Tibial artery (tissue), 4 donors: Measurements from ENCODE around the gene SDK2.

Experiments used
- DNase-seq, 2 donors: peaks; one replicate each; pipeline ENCODE4 v3.0.0-alpha.2; 2019
- H3K27ac ChIP-seq, 2 donors: fragments of 200-600 bp; sonication (generic) in 1 of 2; 1 replicate in 1 of 2; 2 replicates in 1 of 2; pipeline ENCODE4 v1.5.1; 2018 to 2019; ENCODE audit warnings: mild to moderate bottlenecking in 1 of 2
- H3K27me3 ChIP-seq, 2 donors: fragments of 200-600 bp; sonication (generic) in 1 of 2; one replicate each; pipeline versions ENCODE4 v1.5.1 to v1.6.0; 2016 to 2019
- H3K36me3 ChIP-seq, 3 donors: fragments of 200-600 bp; sonication (generic) in 2 of 3; one replicate each; pipeline ENCODE4 v1.5.1; 2016 to 2019; ENCODE audit warnings: mild to moderate bottlenecking in 2 of 3
- H3K4me1 ChIP-seq, 4 donors: fragments of 200-600 bp; sonication (generic) in 2 of 4; 1 replicate in 3 of 4; 2 replicates in 1 of 4; pipeline ENCODE4 v1.5.1; 2016 to 2019
- H3K4me3 ChIP-seq, 2 donors: fragments of 200-600 bp; sonication (generic) in 1 of 2; 1 replicate in 1 of 2; 2 replicates in 1 of 2; pipeline ENCODE4 v1.5.1; 2018 to 2019; ENCODE audit warnings: mild to moderate bottlenecking in 2 of 2
- H3K9me3 ChIP-seq, 3 donors: fragments of 200-600 bp; sonication (generic) in 1 of 3; one replicate each; pipeline ENCODE4 v1.5.1; 2016 to 2019
- intact Hi-C: fragments of 100-400 bp; cut with DNase I; formaldehyde crosslinking; loops from one replicate; pipeline ENCODE4 v1.15.0; 2023; ENCODE audit warnings: low total_unique reads
- TF ChIP-seq, protein P1 (sequence below), 2 experiments: fragments of 200-600 bp in 1 of 2; fragments of 450-650 bp in 1 of 2; IDR thresholded peaks; one replicate each; pipeline ENCODE4 v1.5.1; 2017 to 2019; ENCODE audit warnings: antibody characterized with exemption in 2 of 2, mild to moderate bottlenecking in 1 of 2, moderate library complexity in 1 of 2

Gene SDK2

GRCh38 chr17:73553311-73553710 is 90.9 kb downstream of the SDK2 start:
- H3K4me3 ChIP-seq, result no peak overlapping the region
- DNase-seq, result no peak
- intact Hi-C loops, result no loop called here
- H3K27ac ChIP-seq, result no peak overlapping the region
- H3K36me3 ChIP-seq, result no peaks in the 10 kb centered on the region
- H3K9me3 ChIP-seq, result no peaks in the 10 kb centered on the region
- H3K4me1 ChIP-seq, result no peaks in the 10 kb centered on the region
- peaks cover 0 to 45% of the 10 kb centered on the region in 2 donors for H3K27me3 ChIP-seq
- TF ChIP-seq, protein P1, sequence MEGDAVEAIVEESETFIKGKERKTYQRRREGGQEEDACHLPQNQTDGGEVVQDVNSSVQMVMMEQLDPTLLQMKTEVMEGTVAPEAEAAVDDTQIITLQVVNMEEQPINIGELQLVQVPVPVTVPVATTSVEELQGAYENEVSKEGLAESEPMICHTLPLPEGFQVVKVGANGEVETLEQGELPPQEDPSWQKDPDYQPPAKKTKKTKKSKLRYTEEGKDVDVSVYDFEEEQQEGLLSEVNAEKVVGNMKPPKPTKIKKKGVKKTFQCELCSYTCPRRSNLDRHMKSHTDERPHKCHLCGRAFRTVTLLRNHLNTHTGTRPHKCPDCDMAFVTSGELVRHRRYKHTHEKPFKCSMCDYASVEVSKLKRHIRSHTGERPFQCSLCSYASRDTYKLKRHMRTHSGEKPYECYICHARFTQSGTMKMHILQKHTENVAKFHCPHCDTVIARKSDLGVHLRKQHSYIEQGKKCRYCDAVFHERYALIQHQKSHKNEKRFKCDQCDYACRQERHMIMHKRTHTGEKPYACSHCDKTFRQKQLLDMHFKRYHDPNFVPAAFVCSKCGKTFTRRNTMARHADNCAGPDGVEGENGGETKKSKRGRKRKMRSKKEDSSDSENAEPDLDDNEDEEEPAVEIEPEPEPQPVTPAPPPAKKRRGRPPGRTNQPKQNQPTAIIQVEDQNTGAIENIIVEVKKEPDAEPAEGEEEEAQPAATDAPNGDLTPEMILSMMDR (IDR thresholded peaks at IDR 0.05), result no peak

- Histone ChIP-seq H3K4me1 (no peaks in the 10 kb centered on the region), H3K9me3 (no peaks in the 10 kb centered on the region), H3K4me3 (no peak overlapping the region), H3K27me3 (peaks cover 0 to 45% of the 10 kb centered on the region in 2 donors), H3K27ac (no peak overlapping the region), H3K36me3 (no peaks in the 10 kb centered on the region)
- intact Hi-C loops, result no loop called here
- TF ChIP-seq, protein P1 (IDR thresholded peaks at IDR 0.05), result no peak
- no peak for DNase-seq
These were observed 91.8 kb downstream of the SDK2 start for GRCh38 chr17:73552300-73553048.

DNA sequence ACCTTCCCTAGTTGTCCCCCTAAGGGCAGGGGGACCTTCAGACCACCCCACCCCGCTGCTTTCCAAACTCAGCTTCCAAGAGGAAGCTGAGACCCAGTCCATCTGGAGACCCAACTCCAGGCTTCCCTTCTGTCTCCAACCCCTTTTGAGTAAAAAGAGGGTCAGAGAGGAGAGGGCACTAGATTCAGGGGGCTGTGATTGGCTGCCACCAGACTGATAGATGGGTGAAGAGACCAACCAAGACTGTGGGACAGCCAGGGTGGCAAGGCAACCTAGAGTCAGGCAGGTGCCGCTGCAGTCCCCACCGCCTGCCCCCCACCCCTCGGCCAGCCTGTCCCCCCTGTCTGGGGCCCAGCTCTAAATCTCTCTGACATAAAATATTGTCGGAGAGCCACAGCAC is 92.5 kb downstream of the SDK2 start:
- H3K27ac ChIP-seq, result no peak overlapping the region
- H3K4me1 ChIP-seq, result no peaks in the 10 kb centered on the region
- TF ChIP-seq, protein P1 (IDR thresholded peaks at IDR 0.05), result no peak
- DNase-seq, result no peak
- H3K27me3 ChIP-seq, result peaks cover 0 to 45% of the 10 kb centered on the region in 2 donors
- no peaks in the 10 kb centered on the region for H3K36me3 ChIP-seq
- H3K9me3 ChIP-seq, result no peaks in the 10 kb centered on the region
- peak overlapping the region in 1 of 2 donors; percentile 16 for H3K4me3 ChIP-seq
- intact Hi-C loops, result no loop called here

GRCh38 chr17:73551144-73551543 is 93.1 kb downstream of the SDK2 start:
- Histone ChIP-seq H3K4me3 (no peak overlapping the region), H3K27ac (no peak overlapping the region), H3K9me3 (no peaks in the 10 kb centered on the region), H3K27me3 (peaks cover 0 to 45% of the 10 kb centered on the region in 2 donors), H3K4me1 (no peaks in the 10 kb centered on the region), H3K36me3 (no peaks in the 10 kb centered on the region)
- no peak for DNase-seq
- intact Hi-C loops, result no loop called here
- TF ChIP-seq, protein P1 (IDR thresholded peaks at IDR 0.05), result no peak

- no peak for DNase-seq
- Histone ChIP-seq H3K4me1 (no peaks in the 10 kb centered on the region), H3K27ac (no peak overlapping the region), H3K9me3 (no peaks in the 10 kb centered on the region), H3K4me3 (no peak overlapping the region), H3K36me3 (no peaks in the 10 kb centered on the region), H3K27me3 (peaks cover 0 to 45% of the 10 kb centered on the region in 2 donors)
- intact Hi-C loops, result no loop called here
- TF ChIP-seq, protein P1 (IDR thresholded peaks at IDR 0.05), result no peak
These were observed 93.7 kb downstream of the SDK2 start for GRCh38 chr17:73550556-73550955.
